ENCODE data around the gene SORCS2. TPM values are rescaled to one million over a fixed set of nuclear protein-coding genes. Genes with fewer than 3 reads are reported as not detected.

The SORCS2 gene
- total RNA-seq, 2 experiments from 2014 or later: 0.07 TPM

DNA sequence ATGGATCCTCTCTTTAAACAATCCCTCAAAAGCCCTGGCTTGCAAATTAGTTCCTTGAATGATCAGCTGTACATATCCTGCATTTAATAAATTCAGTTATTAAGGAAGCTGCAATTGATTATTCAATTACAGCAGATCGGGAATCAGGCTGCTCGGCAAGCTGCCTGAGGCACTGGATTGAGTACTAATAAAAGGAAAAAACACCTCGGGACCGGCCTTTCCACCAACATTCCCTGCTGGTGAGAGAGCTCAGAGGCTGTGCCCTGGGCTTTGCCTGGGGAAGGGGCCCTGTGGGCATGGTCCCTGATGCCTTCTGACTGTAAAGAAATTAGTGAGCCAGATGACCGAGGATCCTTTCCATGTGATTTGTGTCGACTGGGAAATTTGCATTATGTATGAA is 69.2 kb downstream of the SORCS2 start:
- Mint-ChIP-seq H3K27ac (no peak overlapping the region), H3K27me3 (peaks cover 5% of the 10 kb centered on the region), H3K36me3 (no peaks in the 10 kb centered on the region), H3K4me3 (no peak overlapping the region), H3K4me1 (ENCODE audit: low read depth) (no peaks in the 10 kb centered on the region), H3K9me3 (peaks cover 5% of the 10 kb centered on the region)
- DNase-seq: no peak
- intact Hi-C loops (cut with micrococcal nuclease): no loop called here
- CTCF ChIA-PET: no interaction called here
- POLR2A ChIA-PET: no interaction called here

DNA sequence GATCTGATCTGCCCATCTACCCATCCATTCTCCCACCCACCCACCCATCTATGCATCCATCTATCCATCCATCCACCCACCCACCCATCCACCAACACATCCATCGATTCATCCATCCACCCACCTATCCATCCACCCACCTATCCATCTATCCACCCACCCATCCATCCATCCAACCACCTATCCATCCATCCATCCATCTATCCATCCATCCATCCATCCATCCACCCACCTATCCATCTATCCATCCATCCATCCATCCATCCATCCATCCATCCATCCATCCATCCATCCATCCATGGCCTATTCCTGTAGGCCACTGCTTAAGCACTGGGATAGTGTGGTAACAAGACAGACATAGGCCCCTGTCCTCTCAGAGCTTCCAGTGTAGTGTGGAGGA is 69.8 kb downstream of the SORCS2 start:
- Mint-ChIP-seq H3K36me3 (no peaks in the 10 kb centered on the region), H3K4me1 (ENCODE audit: low read depth) (no peaks in the 10 kb centered on the region), H3K27me3 (peaks cover 2% of the 10 kb centered on the region), H3K27ac (no peak overlapping the region), H3K4me3 (no peak overlapping the region), H3K9me3 (peaks cover 5% of the 10 kb centered on the region)
- DNase-seq: no peak
- POLR2A ChIA-PET: no interaction called here
- CTCF ChIA-PET: no interaction called here
- intact Hi-C loops (cut with micrococcal nuclease): no loop called here

DNA sequence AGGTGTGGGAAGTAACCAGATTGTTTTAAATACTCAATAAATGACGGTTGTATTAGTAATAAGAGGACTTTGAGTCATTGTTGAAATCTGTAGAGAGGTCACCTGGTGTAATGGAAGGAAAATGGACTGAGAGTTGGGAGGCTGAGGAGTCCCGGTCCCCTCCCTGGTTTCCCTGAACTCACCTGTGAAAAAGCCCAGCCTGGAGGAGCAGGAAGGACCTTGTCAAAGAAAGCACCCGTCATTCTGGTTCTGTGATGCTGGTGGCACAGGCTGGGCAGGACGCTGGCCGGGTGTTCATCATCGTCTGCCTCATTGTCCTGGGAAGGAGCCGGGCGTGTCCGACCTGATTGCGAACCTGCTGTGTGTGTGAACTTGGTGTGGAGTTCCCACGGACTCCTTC is 70.8 kb downstream of the SORCS2 start:
- no peaks in the 10 kb centered on the region for H3K4me1 Mint-ChIP-seq (ENCODE audit: low read depth)
- CTCF ChIA-PET: no interaction called here
- intact Hi-C loops (cut with micrococcal nuclease): no loop called here
- peaks cover 5% of the 10 kb centered on the region for H3K9me3 Mint-ChIP-seq
- POLR2A ChIA-PET: no interaction called here
- H3K4me3 Mint-ChIP-seq: no peak overlapping the region
- H3K27me3 Mint-ChIP-seq: peaks cover 2% of the 10 kb centered on the region
- DNase-seq: no peak
- H3K36me3 Mint-ChIP-seq: no peaks in the 10 kb centered on the region
- H3K27ac Mint-ChIP-seq: no peak overlapping the region

DNA sequence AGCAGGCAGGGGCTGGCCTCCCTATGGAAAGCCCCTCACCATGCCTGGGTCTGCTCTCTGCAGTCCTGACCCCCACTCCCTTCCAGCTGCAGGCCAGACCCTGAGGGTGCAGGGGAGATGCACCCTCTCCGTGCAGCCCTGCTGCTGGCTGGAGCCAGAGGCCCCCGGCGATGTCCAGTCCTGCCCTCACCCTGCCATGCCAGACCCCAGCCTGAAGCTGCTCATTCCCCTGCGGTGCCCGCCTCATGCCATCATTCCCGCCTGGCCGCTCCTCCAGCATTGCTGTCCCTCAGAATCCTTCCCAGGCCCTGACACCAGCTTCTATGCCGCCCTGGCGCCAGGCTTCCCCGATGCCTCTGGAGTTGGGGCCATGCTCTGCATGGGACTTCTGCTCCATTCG is 72.4 kb downstream of the SORCS2 start:
- peaks cover under 1% of the 10 kb centered on the region for H3K27me3 Mint-ChIP-seq
- peaks cover 2% of the 10 kb centered on the region for H3K9me3 Mint-ChIP-seq
- no peak overlapping the region for H3K27ac Mint-ChIP-seq
- POLR2A ChIA-PET: no interaction called here
- H3K36me3 Mint-ChIP-seq: no peaks in the 10 kb centered on the region
- intact Hi-C loops (cut with micrococcal nuclease): no loop called here
- no peak overlapping the region for H3K4me3 Mint-ChIP-seq
- no peak for DNase-seq
- H3K4me1 Mint-ChIP-seq (ENCODE audit: low read depth): no peaks in the 10 kb centered on the region
- CTCF ChIA-PET: no interaction called here

DNA sequence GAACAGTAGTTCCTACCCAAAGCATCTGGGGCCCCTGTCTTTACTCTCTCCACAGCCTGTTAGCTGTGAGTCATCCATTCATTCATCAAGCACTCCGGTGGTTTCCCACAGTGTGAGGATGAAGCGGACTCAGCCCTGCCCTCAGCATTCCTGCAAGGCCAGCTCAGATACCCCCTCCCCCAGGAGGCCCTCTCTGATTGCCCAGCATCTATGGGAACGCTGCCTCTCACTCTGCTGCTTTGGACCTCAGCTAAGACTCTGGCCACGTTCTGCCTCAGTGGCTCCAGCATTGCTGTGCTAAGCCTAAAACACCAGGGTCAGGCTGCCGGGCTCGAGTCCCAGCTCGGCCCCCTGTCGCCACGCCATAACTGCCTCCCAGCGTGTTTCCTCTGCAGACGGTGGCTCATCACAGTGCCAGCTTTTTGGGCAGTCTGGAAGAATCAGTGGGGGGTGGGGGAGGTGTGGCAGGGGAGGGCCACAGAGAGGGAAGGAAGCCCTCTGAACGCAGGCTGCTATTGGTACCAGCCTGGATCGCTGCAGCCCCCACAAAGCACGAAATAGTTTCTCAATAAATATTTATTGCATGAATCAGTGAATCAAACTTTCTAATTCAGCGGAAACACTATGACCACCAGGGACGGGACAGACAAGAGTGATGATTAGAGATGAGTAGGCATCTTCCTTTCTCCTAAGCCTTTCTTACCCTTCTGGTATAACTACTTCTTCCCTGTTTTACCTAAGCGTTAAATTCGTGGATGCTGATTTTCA is 74.4 kb downstream of the SORCS2 start:
- intact Hi-C loops (cut with micrococcal nuclease): no loop called here
- H3K27me3 Mint-ChIP-seq: no peaks in the 10 kb centered on the region
- POLR2A ChIA-PET: no interaction called here
- no peak overlapping the region for H3K27ac Mint-ChIP-seq
- no peak overlapping the region for H3K4me3 Mint-ChIP-seq
- no peaks in the 10 kb centered on the region for H3K9me3 Mint-ChIP-seq
- no peak for DNase-seq
- H3K36me3 Mint-ChIP-seq: no peaks in the 10 kb centered on the region
- H3K4me1 Mint-ChIP-seq (ENCODE audit: low read depth): no peaks in the 10 kb centered on the region
- CTCF ChIA-PET: no interaction called here

DNA sequence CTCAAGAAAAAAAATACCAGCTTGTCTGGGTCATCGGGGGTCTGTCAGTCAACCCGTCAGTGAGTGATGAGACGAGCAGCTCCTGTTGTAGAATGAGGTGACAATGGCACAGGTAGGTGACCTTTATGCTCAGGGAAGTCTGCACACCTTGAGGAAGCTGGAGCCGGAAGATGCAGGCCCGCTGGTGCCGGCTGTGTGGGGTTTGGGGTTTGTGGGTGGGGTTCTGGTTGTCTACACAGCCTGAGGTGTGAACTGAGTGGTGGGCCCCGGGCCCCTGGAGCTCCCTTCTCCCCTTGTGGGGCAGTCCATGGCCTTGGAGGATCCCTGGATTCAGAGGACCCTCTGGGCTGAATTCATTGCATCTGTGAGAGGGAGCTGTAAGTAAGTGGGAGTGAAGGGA is 75.5 kb downstream of the SORCS2 start:
- no peaks in the 10 kb centered on the region for H3K36me3 Mint-ChIP-seq
- no peak overlapping the region for H3K27ac Mint-ChIP-seq
- H3K4me3 Mint-ChIP-seq: no peak overlapping the region
- H3K9me3 Mint-ChIP-seq: no peaks in the 10 kb centered on the region
- no peak for DNase-seq
- no peaks in the 10 kb centered on the region for H3K27me3 Mint-ChIP-seq
- intact Hi-C loops (cut with micrococcal nuclease): no loop called here
- CTCF ChIA-PET: no interaction called here
- POLR2A ChIA-PET: no interaction called here
- no peaks in the 10 kb centered on the region for H3K4me1 Mint-ChIP-seq (ENCODE audit: low read depth)

DNA sequence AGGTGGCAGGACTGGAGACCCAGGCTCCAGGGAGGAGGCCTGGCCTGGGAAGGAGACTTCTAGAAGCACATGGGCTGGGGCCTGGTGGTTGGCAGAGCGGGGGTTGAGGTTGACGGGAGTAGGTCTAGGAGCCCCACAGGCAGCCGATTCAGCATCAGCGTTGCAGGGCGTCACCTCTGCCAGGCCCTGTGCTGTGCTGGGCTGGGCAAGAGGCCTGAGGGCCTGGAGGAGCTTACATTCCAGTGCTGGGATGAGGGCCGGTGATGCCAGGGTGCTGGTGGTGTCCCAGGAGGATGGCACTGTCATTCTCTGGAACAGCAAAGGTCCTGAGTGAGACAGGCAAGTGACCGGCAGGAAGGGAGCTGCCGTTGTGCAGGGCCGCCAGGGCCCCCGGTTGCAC is 76.6 kb downstream of the SORCS2 start:
- POLR2A ChIA-PET: no interaction called here
- CTCF ChIA-PET: no interaction called here
- H3K4me1 Mint-ChIP-seq (ENCODE audit: low read depth): no peaks in the 10 kb centered on the region
- DNase-seq: no peak
- H3K36me3 Mint-ChIP-seq: no peaks in the 10 kb centered on the region
- H3K27me3 Mint-ChIP-seq: no peaks in the 10 kb centered on the region
- intact Hi-C loops (cut with micrococcal nuclease): no loop called here
- no peaks in the 10 kb centered on the region for H3K9me3 Mint-ChIP-seq
- no peak overlapping the region for H3K27ac Mint-ChIP-seq
- no peak overlapping the region for H3K4me3 Mint-ChIP-seq

DNA sequence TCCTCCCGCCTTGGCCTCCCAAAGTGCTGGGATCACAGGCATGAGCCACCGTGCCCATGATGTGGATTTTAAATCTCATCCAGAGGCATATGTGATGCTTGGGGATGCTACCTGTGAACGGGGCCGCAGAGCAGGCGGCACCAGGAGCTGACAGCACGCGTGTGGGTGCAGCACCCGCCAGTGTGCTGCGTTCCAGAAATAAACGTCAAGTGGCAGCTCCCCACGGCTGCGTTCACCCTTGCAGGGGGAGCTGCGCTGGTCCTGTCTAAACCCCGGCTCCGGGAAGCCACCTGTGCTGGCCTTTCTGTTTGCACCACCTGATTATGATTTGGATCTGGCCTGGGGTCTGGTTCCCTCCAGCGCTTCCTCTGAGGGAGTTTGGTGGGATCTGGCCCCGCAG is 77.8 kb downstream of the SORCS2 start:
- no peaks in the 10 kb centered on the region for H3K27me3 Mint-ChIP-seq
- no peak for DNase-seq
- H3K4me1 Mint-ChIP-seq (ENCODE audit: low read depth): no peaks in the 10 kb centered on the region

DNA sequence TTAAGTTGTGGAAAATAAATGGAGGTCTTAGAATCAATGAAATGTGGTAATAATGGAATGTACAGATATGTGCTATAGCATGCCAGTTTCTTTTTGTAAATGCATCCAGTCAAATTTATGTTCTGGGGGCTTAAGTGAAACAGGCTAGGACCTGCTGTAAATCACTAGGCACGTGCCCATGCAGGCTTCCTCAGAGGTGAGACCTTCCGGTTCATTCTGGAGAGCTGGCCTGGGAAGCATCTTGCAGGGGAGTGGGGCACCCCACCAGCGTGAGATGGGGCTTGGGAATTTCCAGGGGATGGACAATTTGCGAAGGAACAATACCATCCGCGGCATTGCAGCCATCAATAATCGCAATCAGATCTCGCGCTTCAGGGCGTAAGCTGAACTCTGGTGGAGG is 80.1 kb downstream of the SORCS2 start:
- Mint-ChIP-seq H3K4me1 (ENCODE audit: low read depth) (no peaks in the 10 kb centered on the region), H3K36me3 (no peaks in the 10 kb centered on the region), H3K4me3 (no peak overlapping the region), H3K27ac (no peak overlapping the region), H3K9me3 (no peaks in the 10 kb centered on the region), H3K27me3 (no peaks in the 10 kb centered on the region)
- ChIA-PET POLR2A (no interaction called here), CTCF (no interaction called here)
- intact Hi-C loops (cut with micrococcal nuclease): no loop called here
- DNase-seq: no peak

More for the DNA sequence above, 77.8 kb downstream of the SORCS2 start:
- Mint-ChIP-seq H3K4me3 (no peak overlapping the region), H3K9me3 (no peaks in the 10 kb centered on the region), H3K36me3 (no peaks in the 10 kb centered on the region), H3K27ac (no peak overlapping the region)
- intact Hi-C loops (cut with micrococcal nuclease): no loop called here
- CTCF ChIA-PET: no interaction called here
- POLR2A ChIA-PET: no interaction called here

DNA sequence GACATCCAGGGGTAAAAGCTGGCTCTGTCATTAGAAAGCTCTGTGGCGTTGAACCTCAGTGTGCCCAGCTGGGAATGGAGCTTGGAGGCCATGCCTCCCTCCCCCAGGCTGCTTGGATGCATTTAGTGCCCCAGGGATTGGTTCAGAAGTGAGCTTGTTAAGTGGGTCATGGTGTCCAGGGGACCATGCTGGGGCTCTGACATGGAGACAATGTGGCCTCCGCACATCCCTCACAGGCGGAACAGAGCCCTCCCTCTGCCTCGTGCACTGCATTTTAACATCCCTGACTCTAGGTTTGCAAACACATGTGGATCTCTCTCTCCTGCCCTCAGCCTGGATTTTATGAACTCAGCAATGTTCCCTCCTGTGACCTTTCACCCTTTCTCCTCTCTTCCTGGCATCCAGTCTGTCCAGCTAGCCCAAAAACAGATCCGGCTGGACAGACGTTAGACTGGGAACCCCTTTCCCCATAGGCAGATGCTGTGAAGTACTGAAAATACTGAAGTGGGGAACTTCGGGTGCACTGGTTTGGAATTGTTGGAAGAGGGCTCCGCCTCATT is 81.5 kb downstream of the SORCS2 start:
- DNase-seq: no peak
- intact Hi-C loops (cut with micrococcal nuclease): no loop called here
- CTCF ChIA-PET: no interaction called here
- POLR2A ChIA-PET: no interaction called here
- Mint-ChIP-seq H3K4me1 (ENCODE audit: low read depth) (no peaks in the 10 kb centered on the region), H3K4me3 (no peak overlapping the region), H3K36me3 (no peaks in the 10 kb centered on the region), H3K27me3 (peaks cover 2% of the 10 kb centered on the region), H3K27ac (no peak overlapping the region), H3K9me3 (no peaks in the 10 kb centered on the region)

DNA sequence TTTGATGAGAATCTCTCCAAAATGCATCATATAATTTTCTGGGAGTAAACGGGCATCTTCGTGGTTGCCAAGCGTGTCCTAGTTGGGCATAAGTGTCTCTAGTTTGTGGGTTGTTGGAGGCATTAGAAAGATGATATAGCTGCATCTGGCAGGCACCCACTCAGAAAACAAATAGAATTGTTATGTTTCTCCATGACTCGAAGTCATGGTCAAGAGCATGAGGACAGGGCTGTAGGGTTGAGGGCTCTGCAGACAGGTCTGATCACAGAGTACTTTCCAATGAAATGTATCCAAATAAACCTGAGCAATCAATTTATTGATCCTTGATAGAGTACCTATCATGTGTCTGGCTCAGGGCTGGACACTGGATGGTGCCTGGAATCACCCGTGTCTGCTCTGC is 82.7 kb downstream of the SORCS2 start:
- intact Hi-C loops (cut with micrococcal nuclease): no loop called here
- no peak for DNase-seq
- CTCF ChIA-PET: no interaction called here
- Mint-ChIP-seq H3K4me1 (ENCODE audit: low read depth) (no peaks in the 10 kb centered on the region), H3K9me3 (no peaks in the 10 kb centered on the region), H3K27me3 (peaks cover 2% of the 10 kb centered on the region), H3K36me3 (no peaks in the 10 kb centered on the region), H3K27ac (no peak overlapping the region), H3K4me3 (no peak overlapping the region)
- POLR2A ChIA-PET: no interaction called here

DNA sequence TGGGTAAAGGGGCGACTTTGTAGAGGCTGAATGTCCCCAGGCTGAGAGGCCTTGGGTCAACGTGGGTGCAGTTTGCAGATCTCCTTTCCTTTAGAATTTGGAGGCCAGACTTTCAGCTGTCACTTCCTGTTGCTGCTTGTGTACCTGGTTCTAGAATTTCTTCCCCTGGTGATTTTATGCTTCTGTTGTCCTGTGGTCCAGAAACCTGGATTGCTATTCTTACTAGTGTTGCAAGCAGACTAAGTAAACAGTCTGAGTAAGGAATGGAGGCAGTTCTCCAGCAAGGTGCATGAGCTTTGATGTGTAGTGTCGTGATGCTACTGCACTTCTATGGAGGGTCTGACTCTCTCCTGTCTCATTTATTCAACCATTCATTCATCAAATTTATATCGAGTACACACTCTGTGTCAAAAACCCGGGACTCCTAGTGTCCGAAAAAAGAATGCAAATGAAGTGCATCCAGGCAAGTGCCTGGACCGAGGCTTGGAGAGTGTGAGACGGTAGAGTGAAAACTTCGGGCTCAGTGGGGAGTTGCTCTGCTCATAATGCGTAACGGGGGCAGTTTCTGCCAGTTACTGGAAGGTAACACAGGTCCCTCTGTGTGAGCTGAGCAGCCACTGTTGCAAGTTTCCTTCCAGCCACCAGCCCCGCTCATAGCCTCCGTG is 83.3 kb downstream of the SORCS2 start:
- Mint-ChIP-seq H3K27me3 (peaks cover 2% of the 10 kb centered on the region), H3K36me3 (no peaks in the 10 kb centered on the region), H3K4me1 (ENCODE audit: low read depth) (no peaks in the 10 kb centered on the region), H3K27ac (no peak overlapping the region), H3K9me3 (no peaks in the 10 kb centered on the region), H3K4me3 (no peak overlapping the region)
- DNase-seq: no peak
- POLR2A ChIA-PET: no interaction called here
- intact Hi-C loops (cut with micrococcal nuclease): no loop called here
- CTCF ChIA-PET: no interaction called here

DNA sequence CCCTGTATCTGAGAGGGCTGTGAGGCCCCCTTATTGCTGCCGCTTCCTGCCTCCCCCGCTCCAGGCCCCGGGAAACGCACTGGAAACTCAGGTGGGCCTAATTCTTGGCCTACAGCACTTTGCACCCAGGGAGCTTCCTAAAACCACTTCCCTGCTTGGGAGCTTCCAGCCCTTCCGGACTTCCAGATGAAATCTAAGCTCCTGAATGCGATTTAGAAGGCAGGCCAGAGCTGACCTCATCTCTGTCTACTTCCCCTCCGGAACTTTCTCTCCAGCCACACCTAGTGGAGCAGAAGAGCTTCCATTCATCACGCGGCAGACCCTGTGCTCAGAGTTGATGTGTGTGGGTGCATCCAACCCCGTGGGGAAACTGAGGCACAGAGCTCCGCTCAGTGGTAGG is 84.2 kb downstream of the SORCS2 start:
- CTCF ChIA-PET: no interaction called here
- POLR2A ChIA-PET: no interaction called here
- intact Hi-C loops (cut with micrococcal nuclease): no loop called here
- H3K27me3 Mint-ChIP-seq: peaks cover 2% of the 10 kb centered on the region
- H3K27ac Mint-ChIP-seq: no peak overlapping the region
- H3K4me3 Mint-ChIP-seq: no peak overlapping the region
- no peak for DNase-seq
- no peaks in the 10 kb centered on the region for H3K36me3 Mint-ChIP-seq
- no peaks in the 10 kb centered on the region for H3K4me1 Mint-ChIP-seq (ENCODE audit: low read depth)
- H3K9me3 Mint-ChIP-seq: no peaks in the 10 kb centered on the region

Data from activated CD4-positive, alpha-beta memory T cell treated with anti-CD3 and anti-CD28 coated beads for 36 hours (primary cell).